ENCODE results near the gene TMEM95. TPM values are rescaled to one million over a fixed set of nuclear protein-coding genes. Genes with fewer than 3 reads are reported as not detected.
A peak's percentile ranks its signal among the peaks of the same experiment; 100 is the strongest.
"Not testable (repeated sequence)": the region's sequence is repeated elsewhere in the genome, so short reads cannot be mapped to it uniquely, and the experiment has no call there.

TMEM95 gene
- total RNA-seq, 2 experiments from 2014 or later = not detected

- ATAC-seq; H3K27me3 Mint-ChIP-seq; H3K9me3 Mint-ChIP-seq (ENCODE audit: low read depth); DNase-seq: not testable (repeated sequence)
- CTCF ChIA-PET = interaction anchor here (1.0 to 6.4 kb wide), 16 partner anchors 9 to 350 kb away, joined by 3 to 61 read pairs (median 6); partner anchors contain the start of genes GPS2, KCTD11, NEURL4 and SLC2A4
- H3K36me3 Mint-ChIP-seq = peaks cover 34% of the 10 kb centered on the region
- peak overlapping the region; percentile 93 for H3K4me3 Mint-ChIP-seq
- H3K27ac Mint-ChIP-seq = peak overlapping the region; percentile 96
- peaks cover 45% of the 10 kb centered on the region for H3K4me1 Mint-ChIP-seq
These were observed 17.4 kb upstream of the TMEM95 start for GRCh38 chr17:7337600-7337999.

GRCh38 chr17:7340179-7340578 lies 14.8 kb upstream of the TMEM95 start:
- Mint-ChIP-seq H3K9me3 (ENCODE audit: low read depth) (no peaks in the 10 kb centered on the region), H3K27me3 (no peaks in the 10 kb centered on the region), H3K27ac (no peak overlapping the region), H3K4me3 (no peak overlapping the region), H3K4me1 (peaks cover 39% of the 10 kb centered on the region), H3K36me3 (peaks cover 40% of the 10 kb centered on the region)
- DNase-seq (no peak), ATAC-seq (no peak)
- CTCF ChIA-PET = interaction anchor here (0.9 to 2.8 kb wide), 2 partner anchors 11 to 18 kb away, joined by 3 to 6 read pairs; partner anchors contain the start of gene NEURL4

- H3K4me3 Mint-ChIP-seq = no peak overlapping the region
- CTCF ChIA-PET = interaction anchor here (0.9 to 1.5 kb wide), 3 partner anchors 20 to 28 kb away, joined by 3 read pairs; no protein-coding TSS in a partner anchor
These were observed 13.1 kb upstream of the TMEM95 start for GRCh38 chr17:7341842-7342241.

GRCh38 chr17:7343250-7343649 lies 11.7 kb upstream of the TMEM95 start:
- DNase-seq = no peak
- Mint-ChIP-seq H3K9me3 (ENCODE audit: low read depth) (no peaks in the 10 kb centered on the region), H3K27ac (no peak overlapping the region), H3K27me3 (no peaks in the 10 kb centered on the region), H3K36me3 (peaks cover 43% of the 10 kb centered on the region), H3K4me3 (no peak overlapping the region), H3K4me1 (peaks cover 22% of the 10 kb centered on the region)
- no peak for ATAC-seq
- CTCF ChIA-PET = no interaction called here

More at GRCh38 chr17:7341842-7342241, 13.1 kb upstream of the TMEM95 start:
- peaks cover 30% of the 10 kb centered on the region for H3K4me1 Mint-ChIP-seq
- DNase-seq (no peak), ATAC-seq (no peak)
- H3K27me3 Mint-ChIP-seq = no peaks in the 10 kb centered on the region
- peaks cover 47% of the 10 kb centered on the region for H3K36me3 Mint-ChIP-seq
- H3K9me3 Mint-ChIP-seq (ENCODE audit: low read depth) = no peaks in the 10 kb centered on the region
- H3K27ac Mint-ChIP-seq = peak overlapping the region; percentile 9

GRCh38 chr17:7346761-7347614 lies 8.0 kb upstream of the TMEM95 start:
- no peaks in the 10 kb centered on the region for H3K9me3 Mint-ChIP-seq (ENCODE audit: low read depth)
- H3K27ac Mint-ChIP-seq = no peak overlapping the region
- peaks cover 44% of the 10 kb centered on the region for H3K36me3 Mint-ChIP-seq
- no peak for DNase-seq
- H3K4me3 Mint-ChIP-seq = no peak overlapping the region
- H3K27me3 Mint-ChIP-seq = no peaks in the 10 kb centered on the region
- CTCF ChIA-PET = interaction anchor here (0.7 to 4.8 kb wide), 8 partner anchors 8 to 51 kb away, joined by 4 to 61 read pairs (median 10); partner anchors contain the start of genes ACAP1, NEURL4 and TMEM95
- ATAC-seq = no peak
- peaks cover 28% of the 10 kb centered on the region for H3K4me1 Mint-ChIP-seq

- Mint-ChIP-seq H3K4me1 (peaks cover 33% of the 10 kb centered on the region), H3K27me3 (no peaks in the 10 kb centered on the region), H3K36me3 (peaks cover 44% of the 10 kb centered on the region), H3K4me3 (no peak overlapping the region), H3K9me3 (ENCODE audit: low read depth) (no peaks in the 10 kb centered on the region), H3K27ac (no peak overlapping the region)
- DNase-seq (no peak), ATAC-seq (no peak)
- CTCF ChIA-PET = interaction anchor here (1.1 to 4.8 kb wide), 4 partner anchors 11 to 93 kb away, joined by 5 to 61 read pairs (median 14); partner anchors contain the start of genes ACAP1 and NEURL4
These were observed 7.1 kb upstream of the TMEM95 start for GRCh38 chr17:7347630-7348477.

- CTCF ChIA-PET = interaction anchor here (0.7 to 4.8 kb wide), 5 partner anchors 12 to 92 kb away, joined by 3 to 61 read pairs (median 10); partner anchors contain the start of genes ACAP1 and NEURL4
- H3K27ac Mint-ChIP-seq = peak overlapping the region; percentile 1
- ATAC-seq = no peak
- no peak for DNase-seq
- no peaks in the 10 kb centered on the region for H3K27me3 Mint-ChIP-seq
- H3K36me3 Mint-ChIP-seq = peaks cover 42% of the 10 kb centered on the region
- H3K4me1 Mint-ChIP-seq = peaks cover 34% of the 10 kb centered on the region
- no peak overlapping the region for H3K4me3 Mint-ChIP-seq
- no peaks in the 10 kb centered on the region for H3K9me3 Mint-ChIP-seq (ENCODE audit: low read depth)
These were observed 6.3 kb upstream of the TMEM95 start for GRCh38 chr17:7348478-7349242.

GRCh38 chr17:7351665-7352502 lies 3.1 kb upstream of the TMEM95 start, which contains the start of gene KCTD11:
TSS of gene KCTD11 (plus strand) at chr17:7352162.
- H3K27ac Mint-ChIP-seq = peak within 1 kb of the TSS; percentile 86
- peaks cover 30% of the 10 kb centered on the region for H3K36me3 Mint-ChIP-seq
- no peaks in the 10 kb centered on the region for H3K27me3 Mint-ChIP-seq
- peak; percentile 69 for ATAC-seq
- H3K9me3 Mint-ChIP-seq (ENCODE audit: low read depth) = no peaks in the 10 kb centered on the region
- CTCF ChIA-PET = interaction anchor here (1.0 to 6.7 kb wide), 10 partner anchors 15 to 336 kb away, joined by 3 to 88 read pairs (median 9); partner anchors contain the start of genes ACAP1, SENP3, TMEM102 and TP53
- peak; percentile 91 for DNase-seq
- peaks cover 56% of the 10 kb centered on the region for H3K4me1 Mint-ChIP-seq
- H3K4me3 Mint-ChIP-seq = peak within 1 kb of the TSS; percentile 78

GRCh38 chr17:7352503-7352889 lies 2.5 kb upstream of the TMEM95 start:
- no peak for ATAC-seq
- Mint-ChIP-seq H3K9me3 (ENCODE audit: low read depth) (no peaks in the 10 kb centered on the region), H3K4me3 (peak overlapping the region; percentile 78), H3K27ac (peak overlapping the region; percentile 82), H3K4me1 (peaks cover 54% of the 10 kb centered on the region), H3K36me3 (peaks cover 25% of the 10 kb centered on the region), H3K27me3 (no peaks in the 10 kb centered on the region)
- CTCF ChIA-PET = interaction anchor here (1.1 to 6.7 kb wide), 5 partner anchors 16 to 335 kb away, joined by 3 to 88 read pairs (median 9); partner anchors contain the start of genes ACAP1, SLC2A4, TMEM102 and TP53
- no peak for DNase-seq

GRCh38 chr17:7352910-7353635 lies 1.9 kb upstream of the TMEM95 start:
- H3K4me1 Mint-ChIP-seq = peaks cover 54% of the 10 kb centered on the region
- no peaks in the 10 kb centered on the region for H3K27me3 Mint-ChIP-seq
- ATAC-seq (no peak), DNase-seq (peak; percentile 43)
- peak overlapping the region; percentile 82 for H3K27ac Mint-ChIP-seq
- peak overlapping the region; percentile 78 for H3K4me3 Mint-ChIP-seq
- CTCF ChIA-PET = interaction anchor here (1.0 to 6.7 kb wide), 8 partner anchors 17 to 335 kb away, joined by 3 to 88 read pairs (median 16); partner anchors contain the start of genes ACAP1, NEURL4, SENP3 and SLC2A4
- no peaks in the 10 kb centered on the region for H3K9me3 Mint-ChIP-seq (ENCODE audit: low read depth)
- peaks cover 23% of the 10 kb centered on the region for H3K36me3 Mint-ChIP-seq

- no peak for ATAC-seq
- H3K9me3 Mint-ChIP-seq (ENCODE audit: low read depth) = no peaks in the 10 kb centered on the region
- CTCF ChIA-PET = interaction anchor here (1.0 to 6.7 kb wide), 11 partner anchors 9 to 335 kb away, joined by 3 to 88 read pairs (median 10); partner anchors contain the start of genes ACAP1, NEURL4, SENP3 and SLC2A4
- no peak overlapping the region for H3K4me3 Mint-ChIP-seq
- H3K27me3 Mint-ChIP-seq = no peaks in the 10 kb centered on the region
- peaks cover 14% of the 10 kb centered on the region for H3K36me3 Mint-ChIP-seq
- peak overlapping the region; percentile 18 for H3K27ac Mint-ChIP-seq
- peaks cover 49% of the 10 kb centered on the region for H3K4me1 Mint-ChIP-seq
- peak; percentile 48 for DNase-seq
These were observed 603 bp upstream of the TMEM95 start for GRCh38 chr17:7354262-7354843.
